Thoracic aorta (tissue), 2 donors: ENCODE measurements around the gene ST6GALNAC2. TPM values are rescaled to one million over a fixed set of nuclear protein-coding genes. Genes with fewer than 3 reads are reported as not detected.

Experiments used
- ATAC-seq: fragments of 150-250 bp; one replicate; pipeline ENCODE4 v1.8.0; 2017; ENCODE audit warnings: low read depth; ENCODE audit not compliant: insufficient number of reproducible peaks, low FRiP score
- DNase-seq: peaks from one replicate; pipeline ENCODE4 v3.0.0-alpha.2; 2020; ENCODE audit warnings: low spot score
- H3K27ac ChIP-seq, 2 donors: fragments of 200-600 bp; sonication (generic); 1 replicate in 1 of 2; 2 replicates in 1 of 2; pipeline ENCODE4 v1.5.1; 2016; ENCODE audit warnings: mild to moderate bottlenecking in 2 of 2, moderate library complexity in 2 of 2
- H3K27me3 ChIP-seq: fragments of 200-600 bp; sonication (generic); replicated peaks from 2 replicates; pipeline ENCODE4 v1.6.0; 2016; ENCODE audit warnings: mild to moderate bottlenecking; ENCODE audit not compliant: insufficient read depth
- H3K36me3 ChIP-seq: fragments of 200-600 bp; sonication (generic); one replicate; pipeline ENCODE4 v1.5.1; 2016
- H3K4me1 ChIP-seq, 2 donors: fragments of 200-600 bp; sonication (generic); 1 replicate in 1 of 2; 2 replicates in 1 of 2; pipeline versions ENCODE4 v1.5.1 to v1.6.0; 2016; ENCODE audit warnings: low read depth in 2 of 2, mild to moderate bottlenecking in 1 of 2; ENCODE audit not compliant: control insufficient read depth in 1 of 2
- H3K4me3 ChIP-seq: fragments of 200-600 bp; sonication (generic); 2 replicates; pipeline ENCODE4 v1.5.1; 2016; ENCODE audit warnings: mild to moderate bottlenecking
- H3K9me3 ChIP-seq: fragments of 200-600 bp; sonication (generic); 2 replicates; pipeline ENCODE4 v1.5.1; 2016
- total RNA-seq, 2 donors: library from RNA; depleted of rRNA; stranded (reverse); fragments of >200 nt; gene quantifications; one replicate each; pipeline versions ENCODE4 v1.1.0 to v1.2.3, GENCODE V29; 2016
- TF ChIP-seq, protein P1 (sequence below): fragments of 200-600 bp; sonication (generic); IDR thresholded peaks from one replicate; pipeline ENCODE4 v1.5.1; 2019; ENCODE audit warnings: antibody characterized with exemption

The ST6GALNAC2 gene
- total RNA-seq, 2 donors from 2014 or later = 1.8 TPM; not detected in 1

- H3K36me3 ChIP-seq = no peaks in the 10 kb centered on the region
- H3K9me3 ChIP-seq = no peaks in the 10 kb centered on the region
- TF ChIP-seq, protein P1, sequence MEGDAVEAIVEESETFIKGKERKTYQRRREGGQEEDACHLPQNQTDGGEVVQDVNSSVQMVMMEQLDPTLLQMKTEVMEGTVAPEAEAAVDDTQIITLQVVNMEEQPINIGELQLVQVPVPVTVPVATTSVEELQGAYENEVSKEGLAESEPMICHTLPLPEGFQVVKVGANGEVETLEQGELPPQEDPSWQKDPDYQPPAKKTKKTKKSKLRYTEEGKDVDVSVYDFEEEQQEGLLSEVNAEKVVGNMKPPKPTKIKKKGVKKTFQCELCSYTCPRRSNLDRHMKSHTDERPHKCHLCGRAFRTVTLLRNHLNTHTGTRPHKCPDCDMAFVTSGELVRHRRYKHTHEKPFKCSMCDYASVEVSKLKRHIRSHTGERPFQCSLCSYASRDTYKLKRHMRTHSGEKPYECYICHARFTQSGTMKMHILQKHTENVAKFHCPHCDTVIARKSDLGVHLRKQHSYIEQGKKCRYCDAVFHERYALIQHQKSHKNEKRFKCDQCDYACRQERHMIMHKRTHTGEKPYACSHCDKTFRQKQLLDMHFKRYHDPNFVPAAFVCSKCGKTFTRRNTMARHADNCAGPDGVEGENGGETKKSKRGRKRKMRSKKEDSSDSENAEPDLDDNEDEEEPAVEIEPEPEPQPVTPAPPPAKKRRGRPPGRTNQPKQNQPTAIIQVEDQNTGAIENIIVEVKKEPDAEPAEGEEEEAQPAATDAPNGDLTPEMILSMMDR = no peak
- ATAC-seq (no peak), DNase-seq (no peak)
- H3K4me1 ChIP-seq = peaks cover 4 to 27% of the 10 kb centered on the region in 2 donors
- H3K27ac ChIP-seq = no peak within 1 kb of the TSS
- peak within 1 kb of the TSS; percentile 69 for H3K4me3 ChIP-seq
- H3K27me3 ChIP-seq = peaks cover 5% of the 10 kb centered on the region
Observed at GRCh38 chr17:76539631-76540271, 45.9 kb downstream of the ST6GALNAC2 start, which contains the start of gene PRCD. PRCD (plus strand) TSS chr17:76540044; CDS start chr17:76540142, 98 bp downstream.

DNA sequence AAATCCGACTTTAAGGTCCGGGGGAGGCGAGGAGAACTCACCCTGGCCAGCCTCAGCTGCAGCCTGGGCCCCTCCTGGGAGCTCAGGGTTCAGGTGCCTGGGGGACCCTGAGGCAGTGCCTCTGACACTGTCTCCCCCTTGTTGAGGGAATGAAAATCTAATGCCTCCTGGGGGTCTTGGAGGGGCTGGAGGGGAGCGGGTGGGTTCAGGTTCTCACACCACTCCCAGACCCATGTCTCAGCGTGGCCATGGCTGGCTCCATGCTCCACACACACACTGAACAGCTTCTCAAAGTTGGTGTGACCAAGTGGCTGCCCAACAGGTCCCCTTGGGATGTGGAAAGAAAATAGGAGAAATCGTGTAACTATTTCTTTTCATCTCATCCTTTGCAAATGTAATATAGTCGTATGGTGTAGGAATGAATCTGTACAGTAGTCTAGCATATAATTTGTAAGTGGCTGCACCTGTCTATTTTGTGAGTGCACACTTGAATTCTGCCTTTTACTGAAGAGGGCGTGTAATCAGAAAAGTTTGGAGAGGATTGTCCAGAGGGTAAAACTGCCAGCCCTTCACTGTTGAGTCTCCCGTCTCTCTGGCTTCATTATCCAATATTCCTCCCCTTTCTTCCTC, 46.6 kb downstream of the ST6GALNAC2 start:
- ATAC-seq = no peak
- no peaks in the 10 kb centered on the region for H3K36me3 ChIP-seq
- TF ChIP-seq, protein P1 = no peak
- H3K4me3 ChIP-seq = no peak overlapping the region
- H3K9me3 ChIP-seq = no peaks in the 10 kb centered on the region
- peaks cover 5% of the 10 kb centered on the region for H3K27me3 ChIP-seq
- peaks cover 4 to 27% of the 10 kb centered on the region in 2 donors for H3K4me1 ChIP-seq
- no peak for DNase-seq
- H3K27ac ChIP-seq = no peak overlapping the region

DNA sequence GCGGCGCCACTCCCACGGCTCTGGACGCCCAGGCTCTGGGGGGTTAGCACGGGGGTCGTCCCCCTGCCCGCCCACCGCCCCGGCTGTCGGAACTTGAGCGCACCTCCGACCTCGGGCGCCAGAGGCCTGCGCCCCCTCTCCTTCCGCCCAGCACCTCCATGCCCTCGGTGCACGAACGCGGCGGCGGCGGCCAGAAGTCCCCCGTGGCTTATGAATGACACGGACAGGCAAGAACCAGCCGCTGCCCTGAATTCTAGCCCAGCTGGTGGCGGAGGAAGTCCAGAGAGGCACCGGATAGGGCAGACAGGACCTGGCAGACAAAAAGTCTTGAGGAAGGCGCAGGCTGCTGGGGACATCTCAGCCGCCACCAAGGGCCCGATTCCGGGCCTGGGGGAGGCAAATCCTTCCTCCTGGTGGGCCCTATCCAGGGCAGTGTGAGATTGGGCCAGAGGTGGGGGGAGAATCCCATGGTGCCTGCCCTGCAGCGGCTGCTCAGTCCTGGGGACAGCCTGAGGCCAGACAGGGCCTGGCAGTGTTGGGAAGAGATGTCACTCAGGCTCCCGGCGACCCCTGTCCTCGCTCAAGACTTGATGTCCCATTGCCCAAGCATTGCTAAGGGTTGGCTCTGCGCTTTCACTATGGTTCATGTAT, 47.3 kb downstream of the ST6GALNAC2 start:
- no peak overlapping the region for H3K27ac ChIP-seq
- TF ChIP-seq, protein P1 = no peak
- peaks cover 4 to 27% of the 10 kb centered on the region in 2 donors for H3K4me1 ChIP-seq
- DNase-seq (no peak), ATAC-seq (no peak)
- H3K9me3 ChIP-seq = no peaks in the 10 kb centered on the region
- H3K36me3 ChIP-seq = no peaks in the 10 kb centered on the region
- peaks cover 5% of the 10 kb centered on the region for H3K27me3 ChIP-seq
- peak overlapping the region; percentile 60 for H3K4me3 ChIP-seq

GRCh38 chr17:76537578-76538280, 47.9 kb downstream of the ST6GALNAC2 start, which contains the start of gene CYGB:
CYGB (minus strand) TSS chr17:76537709; CDS start chr17:76537542, 167 bp downstream.
- Histone ChIP-seq H3K9me3 (no peaks in the 10 kb centered on the region), H3K27me3 (peaks cover 5% of the 10 kb centered on the region), H3K4me3 (peak within 1 kb of the TSS; percentile 65), H3K36me3 (no peaks in the 10 kb centered on the region), H3K27ac (no peak within 1 kb of the TSS), H3K4me1 (peaks cover 4 to 27% of the 10 kb centered on the region in 2 donors)
- TF ChIP-seq, protein P1 = no peak
- ATAC-seq (no peak), DNase-seq (no peak)

- ATAC-seq = no peak
- H3K27ac ChIP-seq = no peak overlapping the region
- H3K4me1 ChIP-seq = peaks cover 4 to 27% of the 10 kb centered on the region in 2 donors
- H3K27me3 ChIP-seq = peaks cover 5% of the 10 kb centered on the region
- TF ChIP-seq, protein P1 = no peak
- H3K4me3 ChIP-seq = peak overlapping the region; percentile 65
- no peak for DNase-seq
- H3K9me3 ChIP-seq = no peaks in the 10 kb centered on the region
- H3K36me3 ChIP-seq = no peaks in the 10 kb centered on the region
Observed at GRCh38 chr17:76537288-76537577, 48.4 kb downstream of the ST6GALNAC2 start.
